OCI-LY1 (cell line): ENCODE results near the gene SUN2.

ENCODE experiments used
- EZH2 ChIP-seq: fragments of 200-600 bp; sonication (generic), shearing (Covaris generic); IDR thresholded peaks from 2 replicates; pipeline ENCODE4 v1.8.0; 2017; ENCODE audit warnings: borderline replicate concordance, mixed run types, mild to moderate bottlenecking, antibody characterized with exemption, low read length, moderate library complexity, mixed read lengths
- TF ChIP-seq, protein P1 (sequence below): fragments of 200-600 bp; sonication (generic), shearing (Covaris generic); IDR thresholded peaks from 2 replicates; pipeline ENCODE4 v1.5.1; 2017; ENCODE audit warnings: mild to moderate bottlenecking, antibody characterized with exemption, low read length, moderate library complexity, mixed read lengths

GRCh38 chr22:38798496-38798895, 42.7 kb upstream of the SUN2 start:
- TF ChIP-seq, protein P1, sequence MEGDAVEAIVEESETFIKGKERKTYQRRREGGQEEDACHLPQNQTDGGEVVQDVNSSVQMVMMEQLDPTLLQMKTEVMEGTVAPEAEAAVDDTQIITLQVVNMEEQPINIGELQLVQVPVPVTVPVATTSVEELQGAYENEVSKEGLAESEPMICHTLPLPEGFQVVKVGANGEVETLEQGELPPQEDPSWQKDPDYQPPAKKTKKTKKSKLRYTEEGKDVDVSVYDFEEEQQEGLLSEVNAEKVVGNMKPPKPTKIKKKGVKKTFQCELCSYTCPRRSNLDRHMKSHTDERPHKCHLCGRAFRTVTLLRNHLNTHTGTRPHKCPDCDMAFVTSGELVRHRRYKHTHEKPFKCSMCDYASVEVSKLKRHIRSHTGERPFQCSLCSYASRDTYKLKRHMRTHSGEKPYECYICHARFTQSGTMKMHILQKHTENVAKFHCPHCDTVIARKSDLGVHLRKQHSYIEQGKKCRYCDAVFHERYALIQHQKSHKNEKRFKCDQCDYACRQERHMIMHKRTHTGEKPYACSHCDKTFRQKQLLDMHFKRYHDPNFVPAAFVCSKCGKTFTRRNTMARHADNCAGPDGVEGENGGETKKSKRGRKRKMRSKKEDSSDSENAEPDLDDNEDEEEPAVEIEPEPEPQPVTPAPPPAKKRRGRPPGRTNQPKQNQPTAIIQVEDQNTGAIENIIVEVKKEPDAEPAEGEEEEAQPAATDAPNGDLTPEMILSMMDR, result no peak
- TF ChIP-seq EZH2, result no peak
